Stimulated activated CD8-positive, alpha-beta memory T cell treated with anti-CD3 and anti-CD28 coated beads, Interleukin-7, amount 100 ng/mL, for 1 hour (primary cell): Measurements from ENCODE around the gene NWD2.

Source experiments
- DNase-seq, 2 donors: peaks; one replicate each; pipeline ENCODE4 v3.0.0-alpha.2; 2020; ENCODE audit warnings: low read depth in 2 of 2

Gene NWD2

GRCh38 chr4:37438564-37439279 is 194.2 kb downstream of the NWD2 start:
- DNase-seq: no peak

- DNase-seq: no peak
Measured at GRCh38 chr4:37439809-37440474, 195.4 kb downstream of the NWD2 start.

GRCh38 chr4:37440501-37440900 is 196.0 kb downstream of the NWD2 start:
- no peak for DNase-seq

- no peak for DNase-seq
Measured at GRCh38 chr4:37441231-37442061, 196.9 kb downstream of the NWD2 start.

GRCh38 chr4:37442062-37442323 is 197.4 kb downstream of the NWD2 start:
- DNase-seq: no peak

GRCh38 chr4:37443137-37443536 is 198.6 kb downstream of the NWD2 start:
- DNase-seq: no peak

- DNase-seq: no peak
Measured at GRCh38 chr4:37445023-37445422, 200.5 kb downstream of the NWD2 start.

- no peak for DNase-seq
Measured at GRCh38 chr4:37446016-37446415, 201.5 kb downstream of the NWD2 start.

- no peak for DNase-seq
Measured at GRCh38 chr4:37447886-37448285, 203.3 kb downstream of the NWD2 start.

- no peak for DNase-seq
Measured at GRCh38 chr4:37450309-37450708, 205.8 kb downstream of the NWD2 start.

- no peak for DNase-seq
Measured at GRCh38 chr4:37450911-37451310, 206.4 kb downstream of the NWD2 start.

GRCh38 chr4:37451656-37452055 is 207.1 kb downstream of the NWD2 start:
- no peak for DNase-seq

GRCh38 chr4:37452952-37453280 is 208.4 kb downstream of the NWD2 start:
- DNase-seq: no peak

- peak in 1 of 2 donors; percentile 5 for DNase-seq
Measured at GRCh38 chr4:37453281-37453998, 208.9 kb downstream of the NWD2 start.

GRCh38 chr4:37453999-37454800 is 209.7 kb downstream of the NWD2 start:
- no peak for DNase-seq

GRCh38 chr4:37455301-37456131 is 211.0 kb downstream of the NWD2 start:
- DNase-seq: no peak

GRCh38 chr4:37461801-37462200 is 217.3 kb downstream of the NWD2 start:
- DNase-seq: no peak

GRCh38 chr4:37463033-37463856 is 218.7 kb downstream of the NWD2 start:
- DNase-seq: no peak

GRCh38 chr4:37464373-37465128 is 220.0 kb downstream of the NWD2 start:
- DNase-seq: no peak
